Stimulated activated CD8-positive, alpha-beta memory T cell treated with anti-CD3 and anti-CD28 coated beads, Interleukin-4, amount 100 ng/mL, for 24 hours (primary cell): Measurements from ENCODE around the gene COBL.
A peak's percentile ranks its signal among the peaks of the same experiment; 100 is the strongest.

Experiments used
- DNase-seq: peaks from one replicate; pipeline ENCODE4 v3.0.0-alpha.2; 2020; ENCODE audit warnings: low read depth

The COBL gene

GRCh38 chr7:51077316-51077986 lies 239.2 kb downstream of the COBL start:
- DNase-seq: no peak

DNA sequence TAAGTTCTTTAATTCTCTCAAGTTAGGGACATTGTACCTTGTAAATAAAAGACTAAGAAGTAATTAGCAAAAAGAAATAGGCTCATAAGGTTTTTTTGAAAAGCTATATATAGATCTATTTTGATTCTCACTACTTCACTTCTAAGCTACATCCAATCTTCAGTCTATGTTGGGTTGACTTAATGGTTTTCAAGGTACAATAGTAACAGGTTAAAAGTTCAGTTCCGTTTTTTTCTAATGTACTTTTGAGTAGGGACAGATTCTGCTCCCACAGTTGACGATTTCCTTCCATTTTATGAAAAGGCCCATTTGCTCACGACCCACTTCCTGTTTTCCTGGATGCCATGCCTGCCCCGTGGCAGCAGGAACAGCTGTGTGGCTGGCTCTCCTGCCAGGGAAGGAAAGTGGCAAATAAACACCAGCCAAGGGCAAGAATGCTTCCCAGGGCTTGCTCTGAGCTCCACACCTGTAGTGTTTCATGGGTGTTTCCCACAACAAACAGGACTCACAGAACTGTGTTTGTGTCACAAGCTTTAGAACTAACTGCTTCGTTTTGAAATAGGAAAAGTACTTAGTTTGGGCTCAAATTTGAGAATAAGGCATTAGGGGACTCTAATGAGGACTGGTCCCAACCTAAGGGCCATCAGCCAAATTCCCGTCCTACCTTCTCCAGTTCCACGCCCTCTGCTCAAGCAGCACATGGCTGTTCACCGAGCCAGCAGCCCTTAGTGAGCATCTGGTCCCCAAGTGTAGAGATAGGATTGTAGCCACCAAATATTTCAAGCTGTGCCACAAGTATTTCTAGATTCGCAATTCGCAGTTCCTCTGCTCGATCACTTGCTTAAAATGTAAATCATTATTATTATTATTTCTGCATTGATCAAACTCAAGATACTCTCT lies 240.7 kb downstream of the COBL start:
- DNase-seq: no peak

DNA sequence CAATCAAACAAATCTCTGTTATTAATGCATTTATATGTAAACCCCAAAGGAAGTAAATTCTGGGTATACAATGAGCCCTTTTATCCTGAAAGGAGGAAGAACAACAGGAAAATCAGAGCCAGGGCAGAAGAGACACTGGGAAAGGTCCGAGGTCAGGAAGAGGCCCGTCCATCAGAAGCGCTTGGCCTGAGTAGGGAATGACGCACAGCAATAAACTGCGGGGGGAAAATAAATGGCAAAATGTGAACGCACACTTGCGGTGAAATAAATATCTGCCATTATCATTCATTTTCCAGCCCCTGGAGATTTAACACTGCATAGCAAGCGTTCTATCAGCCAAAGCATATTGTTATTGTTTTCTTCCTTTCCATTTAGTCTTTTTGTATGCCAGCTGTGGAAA lies 243.4 kb downstream of the COBL start:
- no peak for DNase-seq

DNA sequence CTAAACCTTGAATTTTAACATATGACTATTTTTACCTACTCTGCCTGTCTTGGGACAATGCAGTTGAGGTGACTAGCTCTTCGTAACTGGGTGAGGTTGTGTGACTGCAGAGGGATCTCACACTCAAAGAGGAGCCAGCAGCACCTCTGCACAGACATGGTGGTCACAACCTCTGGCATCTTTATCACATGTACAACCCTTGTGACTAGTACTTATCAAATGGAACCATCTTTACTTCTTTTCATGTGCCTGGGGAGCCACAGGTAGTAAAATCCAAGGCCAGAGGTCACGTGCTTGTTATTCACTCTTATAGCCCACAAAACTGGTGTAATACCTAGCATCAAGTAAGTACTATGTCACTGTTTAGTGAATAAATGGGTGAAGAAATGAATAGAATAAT lies 244.3 kb downstream of the COBL start:
- DNase-seq: no peak

DNA sequence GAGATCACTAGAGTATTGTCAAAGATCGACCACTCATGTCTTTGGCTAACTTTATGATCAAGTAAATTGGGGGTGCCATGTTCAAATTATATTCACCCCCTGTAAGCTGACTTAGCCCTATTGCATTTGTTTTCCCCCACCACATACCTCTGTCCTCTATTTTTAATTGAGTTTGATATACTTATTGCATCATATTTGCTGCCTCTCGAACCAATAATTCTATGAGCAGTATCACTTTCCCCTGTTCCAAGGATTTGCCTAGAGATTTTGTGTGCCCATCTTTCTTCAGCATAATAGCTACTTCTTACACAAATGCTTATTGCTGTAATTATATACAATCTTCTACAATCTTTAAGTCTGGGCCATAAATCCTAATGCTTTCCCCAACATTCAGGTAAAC lies 245.2 kb downstream of the COBL start:
- no peak for DNase-seq

- no peak for DNase-seq
These were observed 246.5 kb downstream of the COBL start for GRCh38 chr7:51070151-51070550.

DNA sequence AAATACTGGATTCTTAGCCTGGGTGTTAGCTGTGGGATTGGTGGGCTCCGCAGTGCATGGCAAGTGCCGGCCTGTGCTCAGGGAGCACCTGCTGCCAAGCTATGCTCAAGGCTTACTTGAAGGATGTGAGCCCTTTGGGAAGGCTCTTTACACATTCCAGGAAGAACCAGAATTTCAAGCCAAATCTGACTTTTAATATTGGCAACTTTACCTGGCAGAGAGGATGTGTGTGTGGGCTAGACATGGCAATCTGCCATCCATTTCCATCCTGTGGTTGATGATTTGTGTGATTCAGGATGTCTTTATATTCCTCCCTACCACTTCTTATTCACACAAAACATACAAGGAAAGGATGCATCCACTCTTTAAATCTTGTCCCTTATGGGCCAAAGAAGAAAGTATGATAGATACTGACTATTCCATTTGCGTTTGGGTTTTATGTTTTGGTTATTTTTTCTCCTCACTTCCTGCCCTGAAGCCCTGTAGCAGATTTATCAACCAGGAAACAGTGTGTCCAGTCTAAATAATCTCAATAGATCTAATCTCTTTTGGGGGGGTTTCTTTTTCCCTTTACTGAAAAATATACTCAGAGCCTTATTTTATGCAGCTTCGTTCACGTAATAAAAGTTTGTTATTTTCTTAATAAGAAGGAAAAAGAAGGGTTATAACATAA lies 247.1 kb downstream of the COBL start:
- no peak for DNase-seq

DNA sequence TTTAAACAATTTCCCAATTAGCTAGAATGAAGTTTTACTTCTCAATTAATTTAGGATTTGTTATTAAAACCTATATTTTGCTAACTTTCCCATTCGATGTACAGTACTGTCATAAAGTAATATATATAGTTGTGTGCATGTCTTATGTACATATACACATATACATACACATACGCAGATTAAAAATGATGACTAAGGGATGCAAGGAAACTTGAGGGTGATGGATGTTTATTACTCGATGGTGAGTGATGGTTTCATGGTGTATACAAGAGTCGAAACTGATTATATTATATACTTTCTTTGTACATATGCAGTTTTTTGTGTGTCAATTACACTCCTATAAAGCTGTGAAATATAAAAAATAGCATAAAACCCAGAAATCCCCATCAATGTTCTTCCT lies 248.2 kb downstream of the COBL start:
- no peak for DNase-seq

DNA sequence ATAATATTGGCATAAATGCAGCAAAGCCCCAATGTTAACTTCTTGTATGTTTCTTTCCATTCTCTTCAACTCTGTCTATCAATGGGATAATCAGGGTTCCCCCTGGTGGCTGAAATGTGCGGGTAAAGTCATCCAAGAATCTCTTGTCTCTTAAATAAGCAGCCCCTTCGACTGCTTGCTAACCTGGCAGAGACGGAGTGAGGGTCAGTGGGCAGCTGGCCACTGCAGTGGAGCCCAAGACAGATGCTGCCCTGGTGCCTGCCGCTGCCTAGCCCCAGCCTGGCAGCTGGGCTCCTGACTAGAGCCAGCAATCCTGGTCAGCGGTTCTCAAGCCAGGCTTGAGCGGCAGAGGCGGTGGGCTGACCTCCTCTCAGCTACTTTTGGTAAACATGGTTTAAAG lies 248.9 kb downstream of the COBL start:
- peak; percentile 35 for DNase-seq

DNA sequence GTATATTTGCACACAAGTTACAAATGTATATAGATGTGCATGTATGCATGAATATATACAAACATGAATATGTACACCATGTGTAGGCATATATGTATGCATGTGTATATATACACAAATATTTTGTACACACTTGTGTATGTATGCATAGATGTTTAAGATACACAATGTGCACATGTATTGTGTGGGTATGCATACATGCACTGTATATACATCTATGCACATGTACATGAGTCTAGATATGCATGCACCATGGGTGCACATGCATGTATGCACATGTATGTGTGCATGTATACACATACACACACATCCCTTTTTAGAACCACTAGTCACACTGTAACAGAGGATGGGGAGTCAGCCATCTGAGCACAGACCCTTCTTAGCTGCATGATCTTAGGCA lies 249.4 kb downstream of the COBL start:
- DNase-seq: no peak

GRCh38 chr7:51066405-51066882 lies 250.2 kb downstream of the COBL start:
- DNase-seq: no peak

GRCh38 chr7:51065766-51066165 lies 250.8 kb downstream of the COBL start:
- DNase-seq: no peak

DNA sequence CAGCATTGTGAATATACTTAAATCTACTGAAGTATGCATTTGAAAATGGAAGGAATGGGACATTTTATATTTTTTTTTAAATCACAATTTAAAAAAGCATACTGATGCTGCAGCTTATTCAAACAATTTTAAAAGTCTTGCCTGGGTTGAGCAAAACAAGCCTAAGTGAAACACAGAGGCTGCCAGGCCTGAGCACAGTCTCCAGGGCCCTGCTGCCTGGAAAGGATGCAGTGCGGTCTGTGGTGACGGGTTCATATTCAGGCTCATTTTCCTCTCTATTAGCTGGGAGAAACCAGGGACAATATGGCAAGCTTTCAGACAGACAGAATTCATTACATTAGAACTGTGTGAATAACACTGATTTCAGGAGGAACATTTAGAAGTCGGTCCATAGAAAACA lies 251.9 kb downstream of the COBL start:
- no peak for DNase-seq

- DNase-seq: no peak
These were observed 254.2 kb downstream of the COBL start for GRCh38 chr7:51062222-51062987.

- DNase-seq: no peak
These were observed 256.1 kb downstream of the COBL start for GRCh38 chr7:51060536-51060935.

DNA sequence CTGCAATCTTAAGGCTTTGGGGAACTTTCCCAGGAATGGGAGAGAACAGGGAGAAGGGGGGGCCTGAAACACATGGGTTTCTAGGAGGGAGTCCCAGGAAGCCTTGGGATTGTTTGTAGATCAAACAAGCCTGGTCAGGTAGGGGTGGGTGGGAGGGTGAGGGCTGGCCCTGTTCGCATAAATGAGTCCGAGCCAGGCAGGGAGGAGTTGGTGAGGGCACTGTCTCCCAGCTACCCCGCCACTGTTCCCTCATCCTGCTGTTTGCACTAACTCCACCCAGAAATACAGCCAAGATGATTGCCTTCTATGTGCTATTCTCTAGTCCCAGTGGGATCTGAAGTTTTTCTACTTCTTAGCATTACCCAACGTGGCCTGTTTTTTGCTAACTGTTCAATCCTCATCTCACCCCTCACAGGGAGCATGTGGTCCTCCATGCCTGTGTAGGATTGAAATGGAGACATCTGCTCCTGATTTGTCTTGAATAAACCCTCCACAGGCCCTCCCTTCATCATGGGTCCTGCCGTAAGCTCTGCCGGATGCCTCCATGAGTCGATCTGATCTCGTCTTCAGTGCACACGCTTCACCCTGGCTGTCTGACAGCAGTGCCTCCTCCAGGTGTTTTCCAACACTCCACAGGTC lies 257.0 kb downstream of the COBL start:
- DNase-seq: no peak

DNA sequence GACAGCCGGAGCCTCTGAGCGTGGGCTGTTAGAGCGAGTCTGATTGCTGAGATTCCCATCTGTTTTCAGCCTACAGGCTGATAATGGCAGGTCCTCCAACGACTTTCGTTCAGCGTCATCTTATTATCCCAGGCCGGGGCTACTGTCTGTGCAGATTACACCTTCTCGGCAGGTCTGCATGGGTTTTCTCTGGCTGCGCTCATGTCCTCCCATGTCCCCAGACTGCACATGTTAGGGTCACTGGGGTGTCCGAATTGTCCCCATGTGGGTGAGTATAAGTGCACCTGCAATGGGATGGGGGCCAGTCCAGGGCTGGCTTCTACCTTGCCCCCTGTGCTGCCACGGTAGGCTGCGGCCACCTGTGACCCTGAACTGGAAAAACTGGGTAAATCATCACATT lies 257.8 kb downstream of the COBL start:
- no peak for DNase-seq

- no peak for DNase-seq
These were observed 261.4 kb downstream of the COBL start for GRCh38 chr7:51055039-51055840.

GRCh38 chr7:51054231-51054630 lies 262.4 kb downstream of the COBL start:
- DNase-seq: no peak

DNA sequence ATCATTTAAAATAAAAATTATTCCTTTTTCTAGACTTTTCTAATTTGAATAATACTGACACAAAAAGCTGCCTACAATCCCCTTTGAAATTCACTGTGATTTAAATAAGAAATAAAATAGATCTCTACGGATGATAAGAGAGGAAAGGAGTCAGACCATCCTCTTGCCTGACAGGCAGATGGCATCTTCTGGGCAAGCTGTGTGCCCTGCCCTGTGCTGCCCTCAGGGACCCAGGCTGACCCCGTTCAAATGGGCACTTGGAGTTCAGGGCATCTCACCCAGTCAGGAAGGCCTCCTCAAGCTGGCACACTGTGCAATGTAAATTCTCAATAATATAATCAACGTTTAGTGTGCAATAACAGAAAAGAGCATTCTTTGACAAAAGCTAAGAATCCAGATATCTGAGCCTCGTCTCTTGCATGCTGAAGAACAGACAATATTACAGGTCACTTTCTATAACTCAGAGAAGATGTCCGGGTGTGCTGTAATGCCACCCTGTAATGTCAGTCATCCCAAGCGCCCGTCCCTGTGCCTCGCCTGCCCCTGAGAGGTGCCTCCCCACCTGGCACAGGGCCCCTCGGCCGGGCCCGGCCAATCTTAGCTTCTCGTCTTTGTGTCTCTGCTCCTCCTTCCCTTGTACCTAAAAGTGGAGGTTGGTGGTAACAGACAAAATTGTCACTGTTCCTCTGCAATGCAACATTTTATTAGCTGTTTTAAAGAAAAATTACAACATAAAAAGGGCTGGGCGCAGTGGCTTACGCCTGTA lies 263.3 kb downstream of the COBL start:
- no peak for DNase-seq
